Stimulated activated CD4-positive, alpha-beta T cell treated with anti-CD3 and anti-CD28 coated beads, Interleukin-4, amount 100 ng/mL, for 1 hour (primary cell): ENCODE measurements around the gene HMGA1.
"Not testable (repeated sequence)": the region's sequence is repeated elsewhere in the genome, so short reads cannot be mapped to it uniquely, and the experiment has no call there.

Source experiments
- DNase-seq: peaks from one replicate; pipeline ENCODE4 v3.0.0-alpha.2; 2020

The HMGA1 gene

DNA sequence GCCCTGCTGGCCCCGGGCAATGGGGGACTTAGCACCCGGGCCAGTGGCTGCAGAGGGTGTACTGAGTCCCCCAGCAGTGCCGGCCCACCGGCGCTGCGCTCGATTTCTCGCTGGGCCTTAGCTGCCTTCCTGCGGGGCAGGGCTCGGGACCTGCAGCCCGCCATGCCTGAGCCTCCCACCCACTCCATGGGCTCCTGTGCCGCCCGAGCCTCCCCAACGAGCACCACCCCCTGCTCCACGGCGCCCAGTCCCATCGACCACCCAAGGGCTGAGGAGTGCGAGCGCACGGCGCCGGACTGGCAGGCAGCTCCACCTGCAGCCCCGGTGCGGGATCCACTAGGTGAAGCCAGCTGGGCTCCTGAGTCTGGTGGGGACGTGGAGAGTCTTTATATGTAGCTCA, 32.5 kb downstream of the HMGA1 start:
- DNase-seq = not testable (repeated sequence)

DNA sequence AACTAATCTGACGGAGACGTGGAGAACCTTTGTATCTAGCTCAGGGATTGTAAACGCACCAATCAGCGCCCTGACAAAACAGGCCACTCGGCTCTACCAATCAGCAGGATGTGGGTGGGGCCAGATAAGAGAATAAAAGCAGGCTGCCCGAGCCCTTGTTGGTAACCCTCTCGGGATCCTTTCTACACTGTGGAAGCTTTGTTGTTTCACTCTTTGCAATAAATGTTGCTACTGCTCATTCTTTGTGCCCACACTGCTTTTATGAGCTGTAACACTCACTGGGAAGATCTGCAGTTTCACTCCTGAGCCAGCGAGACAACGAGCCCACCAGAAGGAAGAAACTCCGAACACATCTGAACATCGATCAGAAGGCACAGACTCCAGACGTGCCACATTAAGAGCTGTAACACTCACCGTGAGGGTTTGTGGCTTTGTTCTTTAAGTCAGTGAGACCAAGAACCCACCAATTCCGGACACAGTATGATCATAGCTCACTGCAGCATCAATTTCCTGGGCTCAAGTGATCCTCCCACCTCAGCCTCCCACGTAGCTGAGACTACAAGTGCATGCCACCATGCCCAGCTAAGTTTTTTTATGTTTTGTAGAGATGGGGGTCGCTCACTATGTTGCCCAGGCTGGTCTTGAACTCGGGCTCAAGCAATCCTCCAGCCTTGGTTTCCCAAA, 33.1 kb downstream of the HMGA1 start:
- DNase-seq = not testable (repeated sequence)

DNA sequence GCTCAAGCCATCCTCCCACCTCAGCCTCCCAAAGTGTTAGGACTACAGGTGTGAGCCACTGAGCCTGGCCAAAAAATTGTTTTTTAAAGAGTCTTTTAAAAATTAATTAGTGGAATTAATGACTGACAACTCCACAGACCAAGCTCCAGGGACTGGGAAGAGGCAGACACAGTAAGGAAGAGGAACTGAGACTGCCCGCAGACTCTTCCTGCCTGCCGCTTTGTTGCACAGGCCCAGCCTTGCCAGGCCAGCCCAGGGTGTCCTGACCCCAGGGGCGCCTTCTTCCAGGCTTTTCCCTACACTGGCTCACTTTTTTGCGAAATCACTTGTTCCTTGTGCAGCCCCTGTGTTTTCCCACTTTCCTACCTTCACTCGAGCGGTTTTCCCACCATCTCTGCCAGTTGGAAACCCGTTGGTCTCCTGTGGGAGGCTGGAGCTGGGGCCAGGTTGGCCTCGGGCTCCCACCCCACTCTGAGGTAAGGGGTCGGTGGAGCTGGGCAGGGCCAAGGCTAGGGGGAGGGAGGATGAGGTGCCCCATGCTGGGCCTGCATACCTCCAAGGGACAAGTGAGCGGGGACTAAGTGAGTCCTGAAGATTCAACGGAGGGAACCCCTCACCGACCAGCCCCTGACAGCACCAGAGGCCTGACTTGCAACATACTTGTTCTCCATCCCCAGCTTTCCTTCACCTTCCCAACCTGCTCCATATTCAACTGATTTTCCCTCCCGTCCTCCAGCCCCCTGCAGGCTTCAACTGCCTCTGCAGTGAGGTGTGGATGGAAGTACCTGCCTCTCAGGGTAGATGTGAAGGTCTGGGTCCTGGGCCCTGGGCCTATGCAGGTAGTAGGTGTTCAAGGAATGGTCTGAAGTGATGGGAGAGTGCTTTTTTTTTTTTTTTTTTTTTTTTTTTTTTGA, 35.6 kb downstream of the HMGA1 start:
- DNase-seq = no peak

DNA sequence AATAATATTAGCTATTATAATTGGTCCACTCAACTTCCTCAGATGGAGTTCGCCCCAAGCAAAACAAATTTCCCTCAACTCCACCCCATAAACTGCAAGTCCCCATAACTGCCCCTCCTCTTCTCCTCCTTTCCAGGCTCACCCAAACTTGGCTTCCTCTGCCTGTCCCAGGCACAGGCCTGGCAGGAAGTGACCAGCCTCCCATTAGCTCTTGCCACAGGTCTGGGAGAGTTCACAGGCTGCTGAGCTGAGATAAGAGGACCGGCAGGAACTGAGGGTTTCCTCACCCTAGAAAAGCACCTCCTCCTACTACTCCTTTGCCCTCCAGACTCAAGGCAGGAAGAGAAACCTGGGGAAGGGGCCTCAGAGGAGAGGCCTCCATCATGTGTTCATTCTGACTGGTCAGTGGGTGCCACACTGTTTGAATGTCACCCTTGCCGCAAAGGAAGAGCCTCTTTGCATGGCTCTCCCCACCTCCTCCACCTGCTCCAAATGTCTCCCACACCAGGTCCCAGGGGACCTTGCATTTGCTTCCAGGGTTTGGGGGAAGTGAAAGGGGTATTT, 36.7 kb downstream of the HMGA1 start:
- DNase-seq = no peak

DNA sequence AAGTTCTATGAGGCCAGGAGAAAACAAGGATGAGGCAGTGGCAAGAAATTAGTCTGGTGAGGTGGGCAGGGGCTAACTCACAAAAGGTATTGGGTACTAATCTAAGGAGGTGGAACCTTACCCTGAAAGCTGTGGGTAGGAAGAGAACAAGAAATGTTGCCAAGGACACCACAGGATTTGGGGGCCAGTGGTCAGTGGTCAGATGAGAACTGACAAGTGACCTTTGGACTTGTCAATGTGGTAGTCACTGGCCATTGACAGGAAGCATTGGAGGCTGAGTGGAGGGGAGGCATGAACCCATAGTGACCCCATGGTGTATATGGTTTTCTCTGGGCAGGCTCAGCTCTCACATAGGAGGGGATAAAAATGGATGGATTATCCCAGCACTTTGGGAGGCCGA, 37.5 kb downstream of the HMGA1 start:
- DNase-seq = no peak

DNA sequence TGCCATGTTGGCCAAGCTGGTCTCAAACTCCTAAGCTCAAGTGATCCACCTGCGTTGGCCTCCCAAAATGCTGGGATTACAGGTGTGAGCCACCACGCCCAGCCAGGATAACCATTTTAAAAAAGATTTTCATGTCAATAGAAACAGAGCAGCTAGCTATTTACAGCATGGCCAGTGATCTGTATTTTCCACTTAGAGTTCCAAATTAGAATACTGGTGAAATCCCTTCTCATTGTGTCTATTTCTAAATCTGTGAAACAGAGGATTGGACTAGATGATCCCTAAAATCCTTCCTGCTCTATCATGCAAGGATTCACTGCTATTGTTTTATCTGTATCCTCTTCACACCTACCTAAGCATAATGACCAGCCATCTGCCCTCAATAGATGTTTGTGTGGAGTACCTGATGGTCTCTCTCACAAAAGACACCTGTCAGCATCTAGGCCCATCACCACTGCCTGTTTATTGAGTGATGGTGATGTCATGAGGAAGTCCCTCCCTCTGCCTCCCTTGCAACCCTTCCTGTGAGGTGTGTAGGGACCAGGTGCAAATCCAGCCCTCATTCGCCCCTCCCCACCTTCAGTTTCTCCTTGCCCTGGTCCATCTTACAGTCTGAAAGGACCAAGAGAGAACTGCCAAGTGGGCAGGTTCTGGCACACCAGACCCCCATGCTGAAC, 38.6 kb downstream of the HMGA1 start:
- no peak for DNase-seq

DNA sequence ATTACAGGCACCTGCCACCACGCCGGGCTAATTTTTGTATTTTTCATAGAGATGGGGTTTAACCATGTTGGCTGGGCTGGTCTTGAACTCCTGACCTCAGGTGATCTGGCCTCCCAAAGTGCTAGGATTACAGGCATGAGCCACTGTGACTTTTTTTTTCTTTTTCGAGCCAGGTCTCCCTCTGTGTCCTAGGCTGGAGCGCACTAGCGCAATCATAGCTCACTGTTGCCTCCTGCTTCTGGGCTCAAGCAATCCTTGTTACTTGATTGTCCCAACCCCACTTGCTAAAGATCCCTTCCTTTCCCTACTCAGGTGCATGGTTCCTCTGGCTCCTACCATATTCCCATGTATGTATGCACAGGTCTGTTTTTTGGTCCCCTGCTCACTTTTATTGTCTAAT, 39.5 kb downstream of the HMGA1 start:
- no peak for DNase-seq

DNA sequence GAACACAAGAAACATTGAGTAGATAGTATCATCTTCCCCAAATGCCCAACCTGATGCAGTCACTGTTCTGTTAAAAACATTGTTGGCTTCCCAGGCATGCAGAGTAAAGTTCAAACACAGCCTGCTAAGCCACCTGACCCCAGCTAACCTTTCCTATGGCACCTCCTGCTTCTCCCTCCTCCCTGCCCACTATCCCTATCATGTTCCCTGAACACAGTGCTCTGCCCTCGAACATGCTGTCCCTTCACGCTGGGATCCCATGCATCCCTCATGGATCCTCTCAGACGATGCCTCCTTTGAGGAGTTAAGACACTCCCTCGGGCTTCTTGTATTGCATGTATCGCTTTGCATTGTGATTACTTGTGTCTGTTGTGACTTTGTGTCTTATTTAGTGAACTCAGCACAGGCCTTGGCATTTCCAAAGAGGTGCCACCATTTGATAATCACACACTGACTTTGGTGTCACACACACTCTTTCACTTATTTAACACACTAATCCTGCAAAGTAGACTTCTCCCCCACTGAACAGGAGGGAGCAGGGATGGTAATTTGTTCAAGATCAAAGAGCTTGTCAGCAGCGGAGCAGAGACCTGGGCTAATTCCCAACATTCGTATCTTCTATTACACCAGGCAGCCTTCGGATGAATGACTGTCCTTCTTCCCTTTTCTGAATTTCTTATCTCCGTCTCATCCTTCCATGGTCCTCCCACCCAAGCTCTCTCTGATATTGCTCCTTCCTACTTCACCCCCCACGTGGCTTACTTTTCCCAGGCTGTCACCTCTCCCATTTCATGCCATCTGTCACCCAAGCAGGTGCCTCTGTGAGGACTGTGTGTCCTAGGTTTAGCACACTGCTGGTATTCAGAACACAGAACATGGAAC, 40.4 kb downstream of the HMGA1 start:
- no peak for DNase-seq

DNA sequence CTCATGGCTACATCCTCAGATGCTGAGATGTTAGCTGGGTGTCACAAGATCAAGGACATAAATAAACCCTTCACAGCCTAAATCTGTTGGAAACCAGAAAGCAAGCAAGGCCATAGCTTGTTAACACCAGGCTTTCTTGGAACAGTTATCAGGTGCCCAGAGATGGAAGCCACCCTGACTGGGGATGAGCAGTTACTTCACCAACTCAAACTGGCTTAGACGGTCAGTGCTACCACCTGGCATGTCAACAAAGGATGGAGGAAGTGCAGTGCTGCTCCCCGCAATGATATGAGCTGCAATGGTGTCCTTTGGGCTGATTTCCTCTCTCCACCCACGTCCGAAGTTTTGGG, 41.1 kb downstream of the HMGA1 start:
- DNase-seq = no peak

DNA sequence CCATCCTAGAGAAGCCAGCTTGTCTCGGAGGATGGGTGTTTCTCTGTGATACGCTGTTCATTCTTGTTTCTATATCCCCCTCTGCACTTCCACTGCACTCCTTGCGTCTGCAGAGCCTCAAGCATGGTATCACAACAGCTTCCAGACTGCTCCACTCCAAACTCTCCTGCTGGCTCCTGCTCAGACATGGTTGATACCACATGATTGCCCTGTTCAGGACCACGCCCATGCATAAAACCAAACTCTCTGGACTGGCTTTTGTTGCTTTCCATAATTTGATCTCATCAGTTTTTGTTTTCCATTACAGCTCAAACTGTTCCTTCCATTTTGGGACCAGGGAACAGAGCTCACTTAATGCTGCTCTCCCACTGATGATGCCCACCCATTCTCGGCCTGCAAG, 42.2 kb downstream of the HMGA1 start:
- no peak for DNase-seq

DNA sequence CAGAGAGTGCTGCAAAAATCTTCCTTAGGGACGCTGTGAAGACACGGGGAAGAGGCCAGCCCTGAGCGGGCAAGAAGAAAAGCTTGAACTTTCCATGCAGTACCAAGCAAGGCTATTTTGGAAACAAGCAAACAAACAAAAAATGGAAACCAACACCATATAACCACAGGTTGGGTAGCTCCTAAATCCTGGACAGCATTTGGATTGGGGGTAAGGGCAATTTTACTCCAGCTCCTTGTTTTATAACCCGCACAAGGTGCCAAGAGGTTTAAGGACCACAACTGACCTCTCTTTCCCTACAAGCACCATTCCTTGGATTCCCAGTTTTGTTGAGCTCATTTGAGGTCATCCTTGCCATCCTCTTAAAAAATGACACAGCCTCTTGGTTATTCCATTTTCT, 43.5 kb downstream of the HMGA1 start:
- no peak for DNase-seq

DNA sequence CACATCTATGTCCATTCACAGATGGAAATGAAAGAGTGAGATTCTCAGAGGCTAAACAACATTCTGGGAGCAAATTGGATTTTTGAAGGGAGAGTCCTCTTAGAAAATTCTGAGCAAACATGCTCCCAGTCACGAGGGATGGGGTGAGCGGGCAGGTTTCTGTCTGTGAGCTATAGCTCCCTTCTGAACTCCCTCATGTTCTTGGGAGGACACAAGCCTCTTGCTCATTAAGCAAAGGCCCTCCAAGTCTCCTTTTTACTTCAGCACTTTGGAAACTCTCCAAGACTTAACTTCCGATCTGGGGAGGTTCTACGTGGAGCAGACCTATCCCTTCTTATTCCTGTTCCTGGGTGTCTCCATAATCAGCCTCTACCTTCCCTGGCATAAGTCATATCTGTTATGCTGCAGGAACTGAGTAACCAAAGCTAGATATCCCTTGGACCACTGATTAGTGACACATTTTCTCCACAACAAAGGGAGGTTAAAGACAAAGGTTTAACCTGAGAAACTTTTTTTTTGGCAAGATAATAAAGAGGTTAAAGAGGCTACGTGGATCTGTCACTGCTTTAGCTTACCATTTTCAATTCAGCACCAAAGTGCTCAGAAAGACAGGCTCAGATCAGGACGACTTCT, 45.1 kb downstream of the HMGA1 start:
- DNase-seq = no peak

DNA sequence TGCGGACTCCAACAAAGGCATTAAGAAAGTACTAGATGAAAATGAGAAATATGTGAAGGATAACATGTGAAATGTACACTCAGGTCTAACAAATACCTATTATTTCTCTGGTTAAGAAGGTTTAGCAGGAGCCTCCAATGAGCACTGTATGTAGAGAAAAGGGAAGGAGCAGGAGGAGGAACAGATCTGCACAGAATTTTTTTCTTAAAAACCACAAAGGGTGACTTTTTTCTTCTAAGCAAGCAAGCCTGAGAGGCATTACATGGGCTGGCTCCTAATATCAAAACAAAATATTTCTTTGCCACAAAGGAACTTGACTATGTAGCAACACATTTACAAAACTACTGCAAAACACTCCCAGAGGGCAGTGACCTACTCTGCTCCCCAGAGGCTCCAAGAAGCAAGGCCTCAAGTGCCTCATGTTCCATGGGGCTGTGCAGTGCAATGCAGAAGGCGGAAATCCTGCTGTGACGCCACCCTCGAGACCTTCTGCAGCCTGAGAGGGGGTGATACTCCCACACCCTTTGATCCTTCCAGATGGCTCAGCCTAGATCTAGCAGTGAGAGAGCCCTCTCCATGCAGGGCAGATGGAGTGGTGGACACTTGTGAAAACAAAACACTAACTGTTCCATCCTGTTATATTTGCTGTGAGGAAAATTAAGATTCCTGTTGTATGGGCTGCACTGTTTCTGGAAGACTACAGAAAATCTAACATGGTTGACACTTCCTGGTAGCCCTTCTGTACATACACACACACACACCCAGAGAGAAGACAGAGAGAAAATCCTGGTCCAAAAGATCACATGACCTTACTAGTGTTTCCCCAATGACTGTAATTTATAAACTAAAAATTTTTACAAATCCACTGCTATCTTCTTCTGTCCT, 48.1 kb downstream of the HMGA1 start:
- DNase-seq = no peak

DNA sequence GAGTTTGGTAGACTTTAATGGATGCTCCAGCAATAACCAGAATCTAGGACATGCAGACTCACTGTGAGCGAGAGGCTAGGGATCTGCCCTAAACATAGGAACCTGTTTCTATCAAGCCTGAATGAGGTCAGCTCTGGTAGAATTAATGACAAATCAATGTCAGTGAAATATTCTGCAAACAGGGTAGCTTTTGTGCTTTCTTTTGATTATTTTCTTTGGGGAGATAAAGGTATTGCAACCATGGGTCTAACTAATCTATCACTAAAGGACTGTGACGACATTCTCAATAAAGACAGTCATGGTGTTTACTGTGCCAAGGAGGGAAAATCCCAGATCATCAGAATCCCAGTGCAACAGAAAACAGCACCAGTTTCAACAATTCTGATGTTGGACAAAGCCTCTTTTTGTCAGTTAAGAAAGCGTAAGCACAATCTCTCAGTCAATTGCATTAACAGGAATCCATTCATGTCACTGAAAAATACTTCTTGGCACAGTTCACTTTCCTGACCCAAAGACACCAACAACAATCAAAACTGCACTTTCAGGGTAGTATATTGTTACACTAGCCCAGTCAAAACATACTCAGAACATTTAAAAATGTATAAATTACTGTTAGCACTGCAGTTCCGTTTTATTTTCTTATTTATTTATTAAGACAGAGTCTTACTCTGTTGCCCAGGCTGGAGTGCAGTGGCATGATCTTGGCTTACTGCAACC, 48.9 kb downstream of the HMGA1 start:
- DNase-seq = no peak

DNA sequence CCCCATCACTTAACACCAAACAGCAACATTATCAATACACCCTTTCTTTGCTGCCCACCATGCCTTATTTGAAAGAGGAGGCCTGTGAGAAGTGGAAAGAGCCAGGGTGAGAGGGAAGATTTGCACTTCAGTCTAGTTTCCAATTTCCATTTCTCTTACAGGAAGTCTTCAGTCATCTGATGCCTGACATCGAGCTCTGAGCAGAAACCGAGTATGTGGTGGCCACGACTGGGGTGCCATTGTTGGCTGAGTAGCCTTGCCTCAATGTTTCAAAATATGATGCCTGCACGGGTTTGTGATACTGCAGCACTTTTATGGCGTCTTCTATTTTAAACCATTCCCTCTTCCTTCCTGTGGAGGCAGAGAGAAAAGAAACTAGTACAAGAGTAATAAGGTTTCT, 51.9 kb downstream of the HMGA1 start:
- no peak for DNase-seq

DNA sequence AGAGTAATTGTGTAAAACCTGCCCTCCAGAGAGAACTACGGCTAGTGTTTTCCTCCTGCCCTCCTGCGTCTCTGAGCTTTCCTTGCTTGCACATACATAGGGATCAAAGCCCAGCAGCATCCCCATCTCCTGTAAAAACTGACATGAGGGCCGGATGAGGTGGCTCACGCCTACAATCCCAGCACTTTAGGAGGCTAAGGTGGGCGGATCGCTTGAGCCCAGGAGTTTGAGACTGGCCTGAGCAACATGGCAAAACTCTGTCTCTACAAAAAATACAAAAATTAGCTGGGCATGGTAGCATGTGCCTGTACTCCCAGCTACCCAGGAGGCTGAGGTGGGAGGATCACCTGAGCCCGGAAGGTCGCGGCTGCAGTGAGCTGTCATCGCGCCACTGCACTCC, 52.5 kb downstream of the HMGA1 start:
- DNase-seq = no peak

DNA sequence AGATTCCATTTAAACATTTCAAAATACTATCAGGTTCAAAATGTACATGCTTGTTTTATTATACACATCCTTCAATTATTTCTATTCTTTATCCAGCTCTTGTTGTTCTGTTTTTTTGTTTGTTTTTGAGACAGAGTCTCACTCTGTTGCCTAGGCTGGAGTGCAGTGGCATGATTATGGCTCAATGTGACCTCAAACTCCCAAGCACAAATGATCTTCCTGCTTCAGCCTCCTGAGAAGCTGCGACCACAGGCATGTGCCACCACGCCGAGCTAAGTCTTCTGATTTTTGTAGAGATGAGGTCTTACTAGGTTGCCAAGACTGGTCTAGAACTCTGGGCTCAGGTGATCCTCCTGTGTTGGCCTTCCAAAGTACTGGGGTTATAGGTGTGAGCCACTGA, 56.3 kb downstream of the HMGA1 start:
- DNase-seq = no peak

DNA sequence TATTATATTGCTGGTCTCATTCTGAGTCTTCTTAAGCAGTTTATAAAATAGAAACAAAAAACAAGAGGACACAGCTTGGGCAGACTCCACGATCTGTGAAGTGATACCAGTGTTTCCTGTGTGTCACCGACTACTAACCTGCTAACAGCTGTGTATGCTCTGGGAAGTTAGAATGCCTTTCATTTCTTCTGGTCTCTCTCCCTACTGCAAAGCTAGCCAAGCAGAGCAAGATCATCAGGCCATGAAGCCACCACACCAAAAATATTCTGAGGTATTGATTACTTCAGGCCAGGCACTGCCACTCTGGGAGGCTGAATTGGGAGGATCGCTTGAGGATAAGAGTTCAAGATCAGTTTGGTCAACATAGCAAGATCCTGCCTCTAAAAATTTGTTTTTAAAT, 59.0 kb downstream of the HMGA1 start:
- DNase-seq = no peak
